ENCODE results near the gene RRAGC.
"Not testable (repeated sequence)": the region's sequence is repeated elsewhere in the genome, so short reads cannot be mapped to it uniquely, and the experiment has no call there.

Gene RRAGC

GRCh38 chr1:38858833-38859560 is 575 bp downstream of the RRAGC start:
- DNase-seq (ENCODE audit: low read depth, low spot score) = peak; percentile 65

- DNase-seq (ENCODE audit: low read depth, low spot score) = no peak
These were observed 6.8 kb downstream of the RRAGC start for GRCh38 chr1:38852780-38853179.

- no peak for DNase-seq (ENCODE audit: low read depth, low spot score)
These were observed 11.5 kb downstream of the RRAGC start for GRCh38 chr1:38848071-38848470.

GRCh38 chr1:38846210-38846609 is 13.4 kb downstream of the RRAGC start:
- no peak for DNase-seq (ENCODE audit: low read depth, low spot score)

- DNase-seq (ENCODE audit: low read depth, low spot score) = not testable (repeated sequence)
These were observed 14.5 kb downstream of the RRAGC start for GRCh38 chr1:38845088-38845487.

GRCh38 chr1:38840281-38840680 is 19.3 kb downstream of the RRAGC start:
- no peak for DNase-seq (ENCODE audit: low read depth, low spot score)

- DNase-seq (ENCODE audit: low read depth, low spot score) = no peak
These were observed 20.2 kb downstream of the RRAGC start for GRCh38 chr1:38839363-38839762.

- not testable (repeated sequence) for DNase-seq (ENCODE audit: low read depth, low spot score)
These were observed 23.3 kb downstream of the RRAGC start for GRCh38 chr1:38836316-38836715.

- DNase-seq (ENCODE audit: low read depth, low spot score) = peak; percentile 91
These were observed 24.4 kb downstream of the RRAGC start for GRCh38 chr1:38834937-38835827.

GRCh38 chr1:38834221-38834782 is 25.3 kb downstream of the RRAGC start:
- no peak for DNase-seq (ENCODE audit: low read depth, low spot score)

- DNase-seq (ENCODE audit: low read depth, low spot score) = no peak
These were observed 26.4 kb downstream of the RRAGC start for GRCh38 chr1:38833146-38833545.

GRCh38 chr1:38832370-38832734 is 27.2 kb downstream of the RRAGC start:
- no peak for DNase-seq (ENCODE audit: low read depth, low spot score)

- DNase-seq (ENCODE audit: low read depth, low spot score) = no peak
These were observed 27.7 kb downstream of the RRAGC start for GRCh38 chr1:38831731-38832369.

GRCh38 chr1:38829368-38829767 is 30.2 kb downstream of the RRAGC start:
- DNase-seq (ENCODE audit: low read depth, low spot score) = no peak

- no peak for DNase-seq (ENCODE audit: low read depth, low spot score)
These were observed 32.3 kb downstream of the RRAGC start for GRCh38 chr1:38827318-38827717.

- no peak for DNase-seq (ENCODE audit: low read depth, low spot score)
These were observed 32.7 kb downstream of the RRAGC start for GRCh38 chr1:38826886-38827285.

GRCh38 chr1:38826262-38826661 is 33.3 kb downstream of the RRAGC start:
- DNase-seq (ENCODE audit: low read depth, low spot score) = peak; percentile 38

- no peak for DNase-seq (ENCODE audit: low read depth, low spot score)
These were observed 38.7 kb downstream of the RRAGC start for GRCh38 chr1:38820860-38821259.

GRCh38 chr1:38819516-38819915 is 40.1 kb downstream of the RRAGC start:
- DNase-seq (ENCODE audit: low read depth, low spot score) = no peak

- no peak for DNase-seq (ENCODE audit: low read depth, low spot score)
These were observed 40.5 kb downstream of the RRAGC start for GRCh38 chr1:38819040-38819439.

GRCh38 chr1:38818175-38818976 is 41.2 kb downstream of the RRAGC start:
- peak; percentile 70 for DNase-seq (ENCODE audit: low read depth, low spot score)

Measured in astrocyte of the hippocampus (primary cell).